Kidney (tissue), 14 donors: ENCODE results near the gene MCOLN3. TPM values are rescaled to one million over a fixed set of nuclear protein-coding genes. Genes with fewer than 3 reads are reported as not detected.

ENCODE experiments used
- DNase-seq, 5 donors: peaks; one replicate each; pipeline ENCODE4 v3.0.0-alpha.2; 2013 to 2020
- FAIRE-seq: peaks from 2 replicates; lab custom pipeline; 2012; peaks lifted over from hg19 to GRCh38; lab: Jason Lieb, UNC
- H3K27ac ChIP-seq, 2 donors: one replicate each; pipeline ENCODE4 v1.7.0; 2013; ENCODE audit warnings: low read depth in 2 of 2, low read length in 2 of 2, inconsistent platforms in 1 of 2
- H3K27me3 ChIP-seq: one replicate; pipeline ENCODE4 v1.7.1; 2013; ENCODE audit warnings: low read length, inconsistent platforms; ENCODE audit not compliant: control insufficient read depth, insufficient read depth
- H3K36me3 ChIP-seq, 3 donors: one replicate each; pipeline versions ENCODE4 v1.7.0 to v1.7.1; 2013; ENCODE audit warnings: low read length in 3 of 3, control low read depth in 1 of 3, inconsistent platforms in 1 of 3; ENCODE audit not compliant: insufficient read depth in 3 of 3, control insufficient read depth in 2 of 3
- H3K4me1 ChIP-seq, 3 donors: one replicate each; pipeline versions ENCODE4 v1.7.0 to v1.7.1; 2013; ENCODE audit warnings: low read length in 3 of 3, inconsistent platforms in 1 of 3, low read depth in 1 of 3; ENCODE audit not compliant: control insufficient read depth in 2 of 3, insufficient read depth in 2 of 3
- H3K4me3 ChIP-seq, 3 donors: one replicate each; pipeline versions ENCODE4 v1.7.0 to v1.8.1; 2013; ENCODE audit warnings: low read length in 3 of 3, control low read depth in 1 of 3, inconsistent platforms in 1 of 3
- H3K9ac ChIP-seq, 3 donors: one replicate each; pipeline versions ENCODE4 v1.7.0 to v1.7.1; 2013; ENCODE audit warnings: low read length in 3 of 3, control low read depth in 1 of 3, inconsistent platforms in 1 of 3
- H3K9me3 ChIP-seq, 3 donors: one replicate each; pipeline versions ENCODE4 v1.7.0 to v1.7.1; 2013; ENCODE audit warnings: low read length in 3 of 3, control low read depth in 1 of 3, inconsistent platforms in 1 of 3; ENCODE audit not compliant: control insufficient read depth in 2 of 3, insufficient read depth in 1 of 3
- CTCF ChIP-seq: IDR thresholded peaks from 3 replicates; pipeline ENCODE4 v1.5.1; 2012; ENCODE audit warnings: mild to moderate bottlenecking, moderate library complexity, borderline replicate concordance; ENCODE audit not compliant: insufficient read depth; ENCODE audit errors: extremely low read depth
- intact Hi-C: fragments of 100-400 bp; cut with DNase I; formaldehyde crosslinking; loops from one replicate; pipeline ENCODE4 v1.11.1; 2022
- polyA plus RNA-seq: library from polyadenylated mRNA; stranded (reverse); fragments of 350-450 nt; fragmentation: Illumina TruSeq; extraction: RNeasy Lipid Tissue Mini Kit (QIAGEN cat#74804); gene quantifications from one replicate; pipeline ENCODE4 v1.2.3, GENCODE V29; 2014; ENCODE audit warnings: low read depth, low replicate concordance; ENCODE audit not compliant: insufficient read depth
- total RNA-seq: library from RNA; stranded (reverse); fragmentation: NEBNext Ultra II Directional; extraction: Animal tissue kit (Norgen Biotek cat#: 25700); gene quantifications from one replicate; pipeline ENCODE4 v1.2.1, GENCODE V29; 2021
- donor health status: control.
- donor health status: control.
- donor health status: control.
- donor health status: control.
- donor health status: control.
- donor health status: DM: yes; HTN: yes; CAD: no.
- donor health status: Normal renal cell carcinoma (clear cell type).

Gene MCOLN3
- total and polyA plus RNA-seq, 2 donors from 2014 or later = 3.1 to 7.8 TPM

GRCh38 chr1:85054664-85055063, 6.4 kb upstream of the MCOLN3 start:
- TF ChIP-seq CTCF = no peak
- Histone ChIP-seq H3K27me3 (no peaks in the 10 kb centered on the region), H3K9ac (no peak overlapping the region), H3K4me3 (no peak overlapping the region), H3K4me1 (no peaks in the 10 kb centered on the region), H3K36me3 (no peaks in the 10 kb centered on the region), H3K27ac (no peak overlapping the region), H3K9me3 (no peaks in the 10 kb centered on the region)
- intact Hi-C loops = no loop called here
- DNase-seq (no peak), FAIRE-seq (no peak)

GRCh38 chr1:85049735-85050166, 1.5 kb upstream of the MCOLN3 start:
- intact Hi-C loops = no loop called here
- TF ChIP-seq CTCF = no peak
- Histone ChIP-seq H3K9ac (no peak overlapping the region), H3K9me3 (no peaks in the 10 kb centered on the region), H3K4me1 (no peaks in the 10 kb centered on the region), H3K27ac (no peak overlapping the region), H3K36me3 (no peaks in the 10 kb centered on the region), H3K4me3 (no peak overlapping the region), H3K27me3 (peaks cover 19% of the 10 kb centered on the region)
- no peak for FAIRE-seq
- peak in 4 of 5 donors; percentile 30 to 55 (median 42) for DNase-seq

GRCh38 chr1:85047472-85048295, 616 bp downstream of the MCOLN3 start:
- no peak overlapping the region for H3K27ac ChIP-seq
- TF ChIP-seq CTCF = no peak

More at GRCh38 chr1:85047472-85048295, 616 bp downstream of the MCOLN3 start:
- no peaks in the 10 kb centered on the region for H3K36me3 ChIP-seq
- peak overlapping the region; percentile 12 to 63 (median 57) for H3K4me3 ChIP-seq
- FAIRE-seq = no peak
- intact Hi-C loops = no loop called here
- H3K9me3 ChIP-seq = no peaks in the 10 kb centered on the region
- peak overlapping the region in 1 of 3 donors; percentile 4 for H3K9ac ChIP-seq
- peaks cover 19% of the 10 kb centered on the region for H3K27me3 ChIP-seq
- peak; percentile 46 to 68 (median 63) for DNase-seq
- H3K4me1 ChIP-seq = no peaks in the 10 kb centered on the region
